Urothelium cell line (cell line): Measurements from ENCODE around the gene PIGO.

Source experiments
- DNase-seq: peaks from one replicate; pipeline ENCODE4 v3.0.0; 2011; ENCODE audit warnings: low spot score, mixed read lengths
- FAIRE-seq: peaks from 2 replicates; lab custom pipeline; 2011; peaks lifted over from hg19 to GRCh38; lab: Jason Lieb, UNC

PIGO gene

DNA sequence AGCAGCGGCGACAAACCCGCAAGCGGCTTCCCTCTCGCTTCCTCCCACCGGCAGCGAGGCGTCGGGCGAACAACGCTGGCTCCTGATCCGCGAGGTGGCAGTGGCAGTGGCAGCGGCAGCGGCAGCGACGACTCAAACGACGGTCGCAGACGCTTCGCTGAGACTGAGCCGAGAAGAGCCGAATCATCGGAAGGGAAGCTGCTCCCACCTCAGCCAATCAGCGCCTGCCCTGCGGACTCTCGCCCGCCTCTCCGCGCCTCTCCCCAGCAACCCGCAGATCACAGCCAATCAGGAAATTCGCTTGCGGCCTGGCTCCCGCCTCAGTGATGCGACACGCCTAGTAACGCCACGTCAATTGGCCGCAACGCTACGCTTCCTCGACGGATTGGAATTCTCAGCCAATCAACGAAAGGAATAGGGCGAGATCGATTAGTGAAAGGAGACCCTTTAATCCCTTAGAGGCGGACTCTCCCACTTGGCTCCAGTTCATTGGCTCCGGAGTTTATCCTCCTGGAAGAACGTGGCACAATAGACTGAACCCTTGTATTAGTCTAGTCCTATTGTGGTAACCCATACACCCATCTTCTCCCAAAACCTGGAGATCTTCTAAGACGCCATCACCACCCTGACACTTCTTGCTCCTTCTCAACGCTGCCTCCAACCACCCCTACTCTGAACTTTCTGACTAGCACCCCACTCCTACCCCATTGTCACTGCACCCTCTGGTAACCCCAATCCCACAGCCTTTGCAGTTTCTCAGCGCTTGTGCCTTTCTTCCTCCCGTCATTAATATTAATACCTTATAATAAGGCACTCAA is 23.7 kb downstream of the PIGO start, which contains the start of gene VCP:
Gene VCP (minus strand): TSS at position 165 of the 818 bp plus-strand sequence. CDS start 272 bp downstream, outside the sequence.
- DNase-seq, result peak; percentile 100
- peak; percentile 87 for FAIRE-seq

DNA sequence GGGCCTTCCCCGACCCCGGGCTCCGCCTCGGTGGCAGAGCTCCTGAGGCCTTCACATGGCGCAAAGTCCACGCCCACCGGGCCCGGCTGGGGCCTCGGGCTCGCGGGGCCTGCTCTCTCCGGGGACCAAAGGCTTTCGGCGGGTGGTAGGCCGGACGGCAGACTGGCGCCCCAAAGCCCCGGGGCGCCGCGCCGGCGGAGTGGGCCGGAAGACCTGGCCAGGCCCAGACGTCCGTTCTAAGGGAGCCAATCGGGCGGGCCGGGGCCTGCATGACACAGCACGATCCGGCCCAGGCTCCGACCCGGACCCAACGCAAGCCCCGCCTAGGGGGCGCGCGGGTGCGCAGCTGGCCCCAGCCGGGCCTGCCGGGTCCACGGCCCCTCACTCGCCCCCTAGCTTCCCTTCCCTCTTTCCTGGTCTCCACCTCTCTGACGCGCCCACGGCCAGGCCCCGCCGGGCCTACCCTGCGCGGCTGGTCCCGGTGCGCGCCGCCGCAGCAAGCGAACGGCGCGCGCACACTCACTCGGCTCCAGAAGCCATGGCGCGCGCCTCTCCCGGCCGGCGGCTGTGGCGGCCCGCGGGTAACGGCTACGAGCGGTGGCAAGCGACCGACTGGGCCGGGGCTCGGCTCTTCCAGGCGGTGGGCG is 24.5 kb downstream of the PIGO start:
- DNase-seq (peak; percentile 89), FAIRE-seq (no peak)

DNA sequence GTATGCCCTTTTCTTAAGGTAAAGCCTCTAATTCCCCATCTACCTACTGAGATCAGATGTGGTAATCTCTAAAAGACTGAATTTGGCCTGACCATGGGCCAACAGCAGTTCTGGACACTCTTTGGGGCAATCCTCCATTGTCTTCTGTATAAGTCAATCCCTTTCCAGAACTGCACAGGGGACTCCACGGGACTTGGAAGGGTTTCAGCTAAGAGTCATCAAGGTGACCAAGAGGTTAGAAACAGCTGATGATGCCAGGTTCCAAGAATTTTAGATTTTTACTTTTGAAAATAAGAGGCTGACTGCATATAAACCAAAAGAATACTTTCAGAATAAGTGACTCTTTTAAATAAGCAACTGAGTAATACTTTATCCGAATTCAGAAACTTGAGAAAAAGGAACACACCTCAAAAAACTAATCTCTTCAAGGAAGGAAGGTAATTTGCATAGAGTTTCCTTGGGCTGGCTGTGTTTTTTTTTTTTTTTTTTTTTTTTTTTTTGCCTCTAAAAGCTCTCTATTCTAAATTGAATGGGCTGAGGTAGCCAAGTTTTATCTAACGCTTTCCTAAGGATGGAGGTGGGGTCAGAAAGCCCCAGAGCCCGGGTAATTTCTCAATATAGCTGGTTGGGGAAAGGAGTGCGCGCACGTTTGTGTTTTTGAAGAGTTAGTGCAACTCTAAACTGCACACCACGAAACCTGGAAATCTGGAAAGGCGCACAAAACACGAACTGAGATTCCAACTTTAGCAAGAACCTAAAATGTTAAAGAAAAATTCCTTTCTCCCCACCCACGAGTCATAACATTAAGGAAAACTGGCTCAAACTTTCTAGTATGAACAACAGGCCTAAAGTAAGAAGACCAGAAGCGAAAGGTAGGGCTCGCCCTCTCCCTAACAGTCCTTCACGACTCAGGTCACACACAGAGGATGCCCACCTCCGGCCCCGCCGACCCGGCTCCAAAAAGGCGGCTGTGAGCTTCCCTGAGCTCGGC is 25.3 kb downstream of the PIGO start:
- no peak for DNase-seq
- FAIRE-seq, result no peak

DNA sequence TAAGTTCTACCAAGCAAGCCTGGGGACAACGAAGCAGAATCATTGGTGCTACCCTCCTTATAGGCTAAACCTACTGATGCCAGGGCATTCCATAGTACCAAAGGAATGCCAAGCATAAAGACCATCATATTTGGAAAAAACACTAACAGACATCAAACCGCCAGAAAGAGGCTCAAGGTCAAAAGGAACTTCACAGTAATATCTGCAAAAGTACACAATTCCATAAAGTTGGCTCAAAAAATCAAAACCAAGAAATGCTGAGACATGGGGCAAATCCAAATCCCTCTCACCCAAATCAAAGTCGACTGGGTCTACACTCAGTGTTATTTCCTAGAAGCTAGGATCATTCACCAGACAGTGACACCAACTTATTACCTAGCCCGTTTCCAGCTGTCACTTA is 27.4 kb downstream of the PIGO start:
- no peak for DNase-seq
- FAIRE-seq, result no peak

DNA sequence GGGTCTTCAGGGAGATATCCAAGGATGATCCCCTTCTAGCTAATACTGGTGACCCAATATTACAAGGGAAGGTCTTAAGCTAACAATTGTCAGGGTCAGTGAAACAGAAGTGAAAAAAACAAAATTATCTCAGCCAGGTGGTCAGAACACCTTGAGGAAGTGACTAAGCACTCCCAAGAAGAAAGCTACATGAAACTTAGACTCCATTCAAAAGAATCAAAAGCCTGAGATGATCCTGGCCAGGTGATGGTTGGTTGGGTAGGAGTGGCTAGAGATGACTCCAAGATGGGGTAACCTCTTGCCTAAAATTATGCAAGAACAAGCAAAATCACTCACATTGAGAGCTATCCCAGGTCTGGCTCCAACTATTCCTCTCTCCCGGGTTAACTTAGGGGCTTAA is 29.3 kb downstream of the PIGO start:
- FAIRE-seq (no peak), DNase-seq (no peak)

DNA sequence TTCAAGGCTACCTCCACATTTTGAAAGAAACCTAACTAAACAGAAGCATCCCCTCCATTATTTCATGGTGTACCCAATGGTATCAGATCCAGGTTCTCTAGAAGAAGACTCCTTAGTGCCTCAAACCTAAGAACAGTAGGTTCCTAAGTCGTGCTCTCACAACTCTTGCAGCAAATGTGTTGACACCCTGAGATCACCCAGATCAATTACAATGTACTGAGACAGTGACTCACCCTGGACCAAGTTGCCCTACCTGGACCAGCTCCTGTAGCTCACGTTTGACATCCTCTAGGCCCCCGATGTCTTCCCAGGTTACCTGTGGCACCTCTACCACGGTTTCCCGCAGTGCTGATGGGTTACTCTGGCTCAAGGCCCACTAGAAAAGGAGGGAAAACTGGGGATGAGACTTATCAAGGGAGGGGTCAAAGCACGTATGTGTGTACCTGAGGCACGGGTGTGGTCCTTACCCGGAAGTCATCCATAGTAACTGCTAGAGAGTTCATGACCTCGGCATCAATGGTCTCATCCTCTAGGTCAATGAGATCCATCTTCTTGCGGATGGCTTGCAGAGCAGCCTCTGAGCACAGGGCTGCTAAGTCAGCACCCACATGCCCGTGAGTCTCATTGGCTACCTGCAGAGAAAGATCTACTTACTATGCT is 35.7 kb downstream of the PIGO start:
- DNase-seq (no peak), FAIRE-seq (no peak)

DNA sequence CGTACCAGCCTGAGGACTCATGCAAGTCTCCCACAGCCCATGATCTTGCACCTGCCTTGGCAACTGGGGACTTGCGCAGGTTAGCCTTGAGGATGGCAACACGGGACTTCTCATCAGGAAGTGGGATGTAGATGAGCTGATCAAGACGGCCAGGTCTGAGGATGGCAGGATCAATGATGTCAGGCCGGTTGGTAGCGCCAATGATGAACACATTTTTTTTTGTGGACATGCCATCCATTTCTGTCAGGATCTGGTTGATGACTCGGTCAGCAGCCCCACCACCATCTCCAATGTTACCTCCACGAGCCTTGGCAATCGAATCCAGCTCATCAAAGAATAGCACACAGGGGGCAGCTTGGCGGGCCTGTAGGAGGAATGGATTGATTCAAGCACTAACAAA is 37.0 kb downstream of the PIGO start:
- FAIRE-seq, result no peak
- no peak for DNase-seq

DNA sequence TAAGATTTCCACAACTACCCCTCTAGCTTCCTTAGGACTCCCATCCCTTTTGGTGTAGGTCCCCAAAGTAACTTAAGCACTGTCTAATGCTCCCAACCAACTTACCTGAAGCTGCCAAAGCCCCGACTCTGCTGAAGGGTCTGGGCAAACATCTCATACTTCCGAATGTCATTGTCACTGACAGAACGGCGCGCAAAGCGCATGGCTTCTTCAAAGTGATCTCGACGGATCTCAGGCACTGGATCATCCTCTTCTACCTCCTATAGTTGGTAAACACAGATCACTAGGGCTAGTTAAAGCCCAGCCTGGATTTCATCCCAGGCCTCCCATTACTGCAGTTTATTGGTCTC is 39.1 kb downstream of the PIGO start:
- FAIRE-seq (no peak), DNase-seq (no peak)

DNA sequence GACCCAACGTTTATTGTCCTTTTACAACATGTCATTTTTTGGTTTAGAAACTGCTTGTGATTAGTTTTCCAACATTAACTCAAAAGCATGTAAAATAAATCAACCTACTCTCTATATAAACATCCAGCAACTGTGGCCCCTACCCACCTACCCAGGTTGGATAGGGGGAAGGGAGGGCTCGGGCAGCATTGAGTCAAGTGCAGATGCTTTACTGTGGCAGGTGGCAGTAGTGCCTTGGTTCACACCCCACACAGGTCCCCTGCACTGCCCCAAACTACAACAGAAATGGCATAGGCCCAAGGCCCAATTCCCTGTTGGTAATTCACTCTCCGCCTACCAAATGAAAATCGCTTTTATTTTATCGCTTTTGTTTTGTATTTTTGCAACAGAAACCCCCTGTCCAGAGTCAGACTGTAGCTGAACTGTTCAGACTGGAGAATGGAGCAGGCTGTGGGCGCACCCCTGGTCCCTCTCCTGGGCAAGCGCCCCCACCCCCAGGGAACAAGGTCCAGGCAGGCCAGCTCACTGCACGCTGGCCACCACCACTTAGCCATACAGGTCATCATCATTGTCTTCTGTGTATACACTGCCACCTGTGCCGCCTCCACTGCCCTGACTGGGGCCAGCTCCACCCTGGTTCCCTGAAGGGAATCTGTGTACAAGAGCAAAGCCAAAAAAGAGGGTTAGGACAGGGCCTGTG is 39.7 kb downstream of the PIGO start:
- DNase-seq (no peak), FAIRE-seq (peak; percentile 59)

DNA sequence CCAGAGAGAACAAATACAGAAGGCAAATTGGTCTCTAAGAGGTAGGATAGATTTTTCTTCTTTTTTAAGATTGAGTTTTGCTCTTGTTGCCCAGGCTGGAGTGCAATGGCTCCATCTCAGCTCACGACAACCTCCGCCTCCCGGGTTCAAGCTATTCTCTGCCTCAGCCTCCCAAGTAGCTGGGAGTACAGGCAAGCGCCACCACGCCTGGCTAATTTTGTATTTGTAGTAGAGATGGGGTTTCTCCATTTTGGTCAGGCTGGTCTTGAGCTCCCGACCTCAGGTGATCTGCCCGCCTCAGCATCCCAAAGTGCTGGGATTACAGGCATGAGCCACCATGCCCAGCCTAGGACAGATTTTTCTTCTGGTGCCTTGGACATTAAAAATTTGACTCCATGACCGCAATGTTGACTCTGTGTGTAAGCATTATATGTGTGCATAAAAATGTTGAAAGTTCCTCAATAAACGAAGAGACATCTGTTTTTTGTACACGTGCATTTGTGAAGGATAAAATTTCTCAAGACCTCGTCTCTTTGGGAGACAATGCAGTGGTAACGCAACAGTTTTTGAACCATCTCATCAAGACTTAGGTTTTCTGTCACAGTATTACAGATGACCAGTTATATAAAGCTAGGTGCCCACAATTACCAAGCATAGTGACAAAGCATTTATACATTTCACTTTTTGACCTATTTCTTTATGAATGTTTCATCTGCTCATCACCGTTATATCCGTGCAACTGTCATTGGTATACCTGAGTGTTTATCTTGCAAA is 41.3 kb downstream of the PIGO start:
- DNase-seq (no peak), FAIRE-seq (no peak)

DNA sequence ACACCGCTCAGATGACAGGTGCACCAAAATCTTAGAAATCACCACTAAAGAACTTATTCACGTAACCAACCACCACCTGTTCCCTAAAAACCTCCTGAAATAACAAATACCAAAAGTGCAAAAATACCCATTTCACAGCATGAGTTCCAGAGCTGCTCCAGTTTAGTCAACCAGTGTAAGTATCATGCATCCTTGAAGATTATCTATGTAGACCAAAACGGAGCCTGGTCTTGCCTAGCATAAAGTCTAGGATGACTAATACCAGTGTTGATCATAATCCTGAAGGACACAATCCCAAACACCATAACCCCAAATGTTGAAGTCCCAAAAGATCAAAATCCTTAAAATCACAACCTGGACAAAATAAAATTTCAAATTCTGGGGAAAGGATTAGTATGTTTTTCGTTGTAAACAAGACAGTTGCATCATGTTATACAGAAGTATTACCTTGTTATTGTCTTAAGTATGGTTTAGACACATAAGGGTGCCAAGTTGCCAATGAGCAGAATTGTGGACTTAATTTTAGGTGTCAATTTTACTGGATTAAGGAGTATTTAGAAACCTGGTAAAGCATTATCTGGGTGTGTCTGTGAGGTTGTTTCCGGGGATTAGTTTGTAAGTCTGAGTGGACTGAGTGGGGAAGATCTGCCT is 42.1 kb downstream of the PIGO start:
- DNase-seq (no peak), FAIRE-seq (no peak)

DNA sequence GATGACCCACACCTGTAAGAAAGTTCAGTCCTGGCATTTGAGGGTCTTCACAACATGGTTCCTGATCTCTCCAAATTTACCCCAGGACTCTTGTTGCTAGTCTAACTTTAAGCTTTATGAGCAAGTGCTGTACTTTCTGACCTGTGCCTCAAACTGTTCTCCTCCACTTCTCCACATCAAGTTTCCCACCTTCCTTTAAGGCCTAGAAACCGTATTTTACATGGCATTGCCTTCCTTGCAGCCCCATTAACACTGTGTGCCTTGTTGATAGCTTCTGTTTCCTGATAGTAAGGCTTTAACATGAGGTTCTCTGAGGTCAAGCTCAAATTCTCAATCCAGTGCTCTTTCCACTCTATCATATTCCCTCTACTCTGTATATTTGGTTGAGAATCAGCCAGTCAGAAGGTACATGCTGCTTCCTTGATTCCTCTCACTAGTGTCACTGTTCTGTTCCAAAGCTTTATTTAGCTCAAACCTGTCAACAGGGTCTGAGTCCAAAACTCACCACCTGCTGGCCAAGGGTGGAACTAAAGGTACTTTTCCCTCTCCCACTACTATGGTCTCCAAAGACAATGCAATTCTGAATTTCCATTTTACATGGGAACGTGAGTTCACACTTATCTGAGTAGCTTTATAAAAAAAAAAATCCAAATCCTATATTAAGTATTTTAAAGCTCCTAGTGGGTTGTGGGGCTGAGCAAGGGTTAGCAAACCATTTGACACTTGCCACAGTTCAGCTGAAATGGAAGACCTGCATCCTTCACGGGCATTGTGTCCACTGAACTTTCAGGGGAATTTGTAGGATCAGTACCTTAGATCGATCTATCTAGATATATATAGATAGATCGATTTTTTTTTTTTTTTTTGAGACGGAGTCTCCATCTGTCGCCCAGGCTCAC is 45.1 kb downstream of the PIGO start:
- no peak for FAIRE-seq
- DNase-seq, result peak; percentile 57

DNA sequence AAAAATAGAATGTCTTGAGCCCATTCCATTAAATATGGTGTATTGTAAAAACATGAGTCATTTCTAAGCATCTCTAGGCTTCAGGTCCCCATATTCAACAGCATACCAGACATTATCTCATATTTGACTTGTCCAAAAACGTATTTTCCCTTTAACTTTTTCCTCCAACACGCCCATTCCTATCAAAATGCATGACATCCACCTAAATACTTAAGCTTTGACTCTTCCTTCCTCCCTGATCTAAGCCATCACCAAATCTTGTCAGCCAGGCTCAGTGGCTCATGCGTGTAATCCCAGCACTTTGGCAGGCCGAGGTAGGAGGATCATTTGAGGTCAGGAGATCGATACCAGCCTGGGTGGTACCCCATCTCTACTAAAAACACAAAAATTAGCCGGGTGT is 47.9 kb downstream of the PIGO start:
- DNase-seq (no peak), FAIRE-seq (no peak)

DNA sequence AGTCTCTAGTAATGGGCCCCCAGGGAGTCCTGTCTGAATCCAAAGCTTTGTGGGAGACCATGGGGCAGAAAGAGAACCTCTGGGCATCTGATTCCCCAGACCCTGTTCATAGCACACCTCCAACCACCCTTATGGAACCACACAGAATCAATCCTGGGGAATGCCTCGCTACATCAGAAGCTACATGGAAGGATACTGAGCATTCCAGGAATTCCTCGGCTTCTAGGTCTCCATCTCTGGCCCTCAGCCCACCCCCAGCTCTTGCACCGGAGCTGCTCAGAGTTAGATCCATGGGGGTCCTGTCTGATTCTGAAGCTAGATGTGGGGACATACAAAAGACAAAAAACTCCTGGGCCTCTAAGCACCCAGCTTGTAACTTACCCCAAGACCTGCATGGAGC is 52.3 kb downstream of the PIGO start:
- no peak for FAIRE-seq
- no peak for DNase-seq

DNA sequence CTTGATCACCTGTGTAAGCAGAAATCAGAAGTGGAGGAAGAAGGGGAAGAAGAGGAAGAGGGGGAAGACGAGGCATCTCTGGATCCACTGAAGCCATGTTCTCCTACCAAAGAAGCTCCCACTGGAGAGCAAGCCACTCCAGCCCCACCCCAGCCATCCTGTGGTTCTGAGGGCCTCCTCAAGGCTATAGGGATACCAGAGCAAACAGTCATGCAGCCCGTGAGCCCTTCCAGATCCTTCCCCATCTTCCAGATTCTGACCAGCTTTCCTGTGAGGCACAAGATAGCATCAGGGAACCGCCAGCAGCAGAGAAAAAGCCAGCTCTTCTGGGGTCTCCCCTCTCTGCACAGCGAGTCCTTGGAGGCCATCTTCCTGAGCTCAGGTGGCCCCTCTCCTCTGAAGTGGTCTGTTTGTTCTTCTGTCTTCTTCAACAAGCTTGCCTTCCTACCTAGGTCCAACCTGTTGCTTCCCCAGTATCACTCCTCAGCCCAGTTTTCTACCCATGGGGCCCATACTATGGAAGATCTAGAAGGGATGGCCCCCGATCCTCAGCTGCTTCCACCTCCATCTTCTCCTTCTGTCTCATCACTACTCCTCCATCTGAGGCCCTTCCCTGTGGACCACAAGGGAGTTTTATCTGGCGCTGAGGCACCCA is 53.4 kb downstream of the PIGO start:
- DNase-seq (no peak), FAIRE-seq (no peak)

DNA sequence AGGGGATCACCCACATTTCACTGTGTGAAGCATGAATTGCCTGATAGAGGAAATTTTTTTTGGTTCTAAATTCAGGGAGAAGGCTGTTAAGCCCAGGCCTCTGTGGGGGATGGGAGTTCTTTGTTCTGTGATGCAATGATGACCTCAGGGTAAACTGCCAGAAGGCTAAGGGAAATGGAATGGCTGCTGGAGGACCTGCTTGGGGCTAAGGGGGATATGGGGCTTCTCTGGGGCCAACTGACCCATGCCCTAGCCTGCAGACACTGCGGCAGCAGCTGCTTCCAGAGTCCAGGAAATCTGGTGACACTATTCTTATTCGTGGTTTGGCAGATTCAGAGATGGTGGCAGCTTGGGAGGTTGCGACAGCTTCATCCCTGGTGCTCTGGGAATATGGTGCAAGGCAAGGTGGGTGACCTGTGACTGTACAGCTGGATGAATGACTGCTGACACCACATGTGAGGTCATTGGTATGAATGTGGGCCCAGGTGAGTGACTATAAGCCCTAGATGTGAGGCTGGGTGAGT is 54.2 kb downstream of the PIGO start:
- FAIRE-seq (no peak), DNase-seq (no peak)
